GM19452 (cell line): ENCODE results near the gene ASIP.
"Not testable (repeated sequence)": the region's sequence is repeated elsewhere in the genome, so short reads cannot be mapped to it uniquely, and the experiment has no call there.

Experiments used
- ATAC-seq: cut with Tn5 transposase; IDR thresholded peaks from one replicate; pipeline ENCODE4 v1.9.1; 2021; ENCODE audit not compliant: unreplicated experiment

ASIP gene

GRCh38 chr20:34282041-34282440, 40.8 kb downstream of the ASIP start:
- ATAC-seq = no peak

GRCh38 chr20:34283844-34284243, 42.6 kb downstream of the ASIP start:
- ATAC-seq = no peak

GRCh38 chr20:34285450-34285849, 44.2 kb downstream of the ASIP start:
- ATAC-seq = no peak

GRCh38 chr20:34287500-34287899, 46.3 kb downstream of the ASIP start:
- not testable (repeated sequence) for ATAC-seq

GRCh38 chr20:34290471-34290870, 49.2 kb downstream of the ASIP start:
- ATAC-seq = no peak

GRCh38 chr20:34292496-34292895, 51.3 kb downstream of the ASIP start:
- ATAC-seq = no peak

- no peak for ATAC-seq
These were observed 51.9 kb downstream of the ASIP start for GRCh38 chr20:34293119-34293518.

- no peak for ATAC-seq
These were observed 52.4 kb downstream of the ASIP start for GRCh38 chr20:34293589-34293988.

GRCh38 chr20:34294563-34294962, 53.3 kb downstream of the ASIP start:
- ATAC-seq = no peak

- no peak for ATAC-seq
These were observed 54.1 kb downstream of the ASIP start for GRCh38 chr20:34295284-34295683.

- no peak for ATAC-seq
These were observed 55.2 kb downstream of the ASIP start for GRCh38 chr20:34296468-34296867.

GRCh38 chr20:34298294-34298784, 57.1 kb downstream of the ASIP start:
- ATAC-seq = not testable (repeated sequence)

- no peak for ATAC-seq
These were observed 58.5 kb downstream of the ASIP start for GRCh38 chr20:34299556-34300255.

- ATAC-seq = no peak
These were observed 59.1 kb downstream of the ASIP start for GRCh38 chr20:34300256-34300806.

GRCh38 chr20:34300809-34301586, 59.8 kb downstream of the ASIP start:
- no peak for ATAC-seq

GRCh38 chr20:34301587-34302311, 60.5 kb downstream of the ASIP start:
- no peak for ATAC-seq

GRCh38 chr20:34302312-34302722, 61.1 kb downstream of the ASIP start:
- ATAC-seq = no peak

GRCh38 chr20:34302723-34303533, 61.7 kb downstream of the ASIP start, which contains the start of gene AHCY:
AHCY (minus strand) TSS chr20:34303355; CDS start chr20:34303270, 85 bp downstream.
- ATAC-seq = peak; percentile 93

- ATAC-seq = no peak
These were observed 64.4 kb downstream of the ASIP start for GRCh38 chr20:34305333-34306230.
